IMR-90 (cell line): ENCODE measurements around the gene NUP93. TPM values are rescaled to one million over a fixed set of nuclear protein-coding genes. Genes with fewer than 3 reads are reported as not detected.

Experiments
- ATAC-seq: fragments of 200-7000 bp; cut with Tn5 transposase; 2 replicates; pipeline ENCODE4 v1.9.1; 2020; ENCODE audit warnings: low read depth, mild to moderate bottlenecking, moderate library complexity
- BruUV-seq: library from RNA; stranded (reverse); fragments of 400-500 nt; replicated peaks from 2 replicates; lab custom pipeline; 2021; lab: Mats Ljungman, UMichigan
- CTCF ChIA-PET: fragments of 300-600 bp; formaldehyde crosslinking; extraction: SDS; loops from one replicate; lab custom pipeline; 2021; ENCODE audit warnings: antibody characterized with exemption; lab: Yijun Ruan, JAX
- POLR2A ChIA-PET: fragments of 300-600 bp; sonication (Branson Sonifier 250); formaldehyde crosslinking; loops from one replicate; lab custom pipeline; 2022; ENCODE audit warnings: antibody characterized with exemption; ENCODE audit not compliant: unreplicated experiment; lab: Charles Lee
- DNase-seq: peaks from one replicate; pipeline ENCODE4 v3.0.0; 2013
- H2AFZ ChIP-seq: replicated peaks from 2 replicates; pipeline ENCODE3; 2013; ENCODE audit warnings: low read length, mild to moderate bottlenecking; ENCODE audit not compliant: poor library complexity
- H2AK5ac ChIP-seq: 2 replicates; pipeline ENCODE4 v1.6.1; 2013; ENCODE audit warnings: low read depth, low read length, inconsistent platforms
- H2AK9ac ChIP-seq: replicated peaks from 2 replicates; pipeline ENCODE3; 2013; ENCODE audit warnings: mild to moderate bottlenecking, low read depth, low read length, moderate library complexity; ENCODE audit not compliant: poor library complexity
- H2BK120ac ChIP-seq: 2 replicates; pipeline ENCODE4 v1.6.1; 2013; ENCODE audit warnings: low read depth, low read length, inconsistent platforms
- H2BK15ac ChIP-seq: 3 replicates; pipeline ENCODE4 v1.6.1; 2013; ENCODE audit warnings: low read depth, low read length, inconsistent platforms
- H2BK20ac ChIP-seq: 2 replicates; pipeline ENCODE4 v1.6.1; 2013; ENCODE audit warnings: low read depth, mild to moderate bottlenecking, inconsistent platforms, low read length, moderate library complexity
- H2BK5ac ChIP-seq: 2 replicates; pipeline ENCODE4 v1.6.1; 2013; ENCODE audit warnings: mild to moderate bottlenecking, low read depth, low read length, inconsistent platforms; ENCODE audit not compliant: poor library complexity, severe bottlenecking
- H3K14ac ChIP-seq: replicated peaks from 2 replicates; pipeline ENCODE4 v1.6.1; 2013; ENCODE audit warnings: low read depth, low read length, inconsistent platforms
- H3K18ac ChIP-seq: 2 replicates; pipeline ENCODE4 v1.6.1; 2013; ENCODE audit warnings: low read depth, low read length, control low read depth
- H3K23ac ChIP-seq: 2 replicates; pipeline ENCODE4 v1.6.1; 2013; ENCODE audit warnings: low read depth, low read length, inconsistent platforms
- H3K27ac ChIP-seq: 2 replicates; pipeline ENCODE4 v1.5.1; 2013; ENCODE audit warnings: mild to moderate bottlenecking, control low read depth, low read length; ENCODE audit not compliant: insufficient read depth
- H3K27me3 ChIP-seq: 2 replicates; pipeline ENCODE4 v1.6.1; 2013; ENCODE audit warnings: low read length; ENCODE audit not compliant: control insufficient read depth, insufficient read depth
- H3K36me3 ChIP-seq: 2 replicates; pipeline ENCODE4 v1.6.1; 2013; ENCODE audit warnings: low read length, mixed read lengths; ENCODE audit not compliant: control insufficient read depth, insufficient read depth
- H3K4ac ChIP-seq: 2 replicates; pipeline ENCODE4 v1.6.1; 2013; ENCODE audit warnings: low read depth, low read length, inconsistent platforms
- H3K4me1 ChIP-seq: 2 replicates; pipeline ENCODE4 v1.6.1; 2013; ENCODE audit warnings: low read length, mixed read lengths; ENCODE audit not compliant: control insufficient read depth, insufficient read depth
- H3K4me2 ChIP-seq: 2 replicates; pipeline ENCODE4 v1.6.1; 2013; ENCODE audit warnings: low read depth, mild to moderate bottlenecking, control low read depth, low read length, moderate library complexity
- H3K4me3 ChIP-seq: 2 replicates; pipeline ENCODE4 v1.5.1; 2013; ENCODE audit warnings: low read depth, mild to moderate bottlenecking, control low read depth, low read length, moderate library complexity; ENCODE audit not compliant: insufficient read depth
- H3K56ac ChIP-seq: 2 replicates; pipeline ENCODE4 v1.6.1; 2013; ENCODE audit warnings: low read length, inconsistent platforms; ENCODE audit not compliant: insufficient read depth; ENCODE audit errors: extremely low read depth
- H3K79me1 ChIP-seq, 2 experiments: 2 replicates each; pipeline ENCODE4 v1.6.1; 2013; ENCODE audit warnings: low read length in 2 of 2, inconsistent platforms in 1 of 2, low read depth in 1 of 2
- H3K9ac ChIP-seq: 2 replicates; pipeline ENCODE4 v1.6.1; 2013; ENCODE audit warnings: low read depth, low read length, control low read depth
- H3K9me1 ChIP-seq: 2 replicates; pipeline ENCODE4 v1.6.1; 2013; ENCODE audit warnings: low read length, inconsistent platforms; ENCODE audit not compliant: insufficient read depth
- H3K9me3 ChIP-seq: 2 replicates; pipeline ENCODE4 v1.6.1; 2013; ENCODE audit warnings: low read length; ENCODE audit not compliant: control insufficient read depth, insufficient read depth
- H4K20me1 ChIP-seq: 2 replicates; pipeline ENCODE4 v1.6.1; 2013; ENCODE audit warnings: low read length, inconsistent platforms; ENCODE audit not compliant: insufficient read depth
- H4K5ac ChIP-seq: 2 replicates; pipeline ENCODE4 v1.6.1; 2013; ENCODE audit warnings: mild to moderate bottlenecking, low read depth, low read length, control low read depth
- H4K8ac ChIP-seq, 2 experiments: 2 replicates each; pipeline ENCODE4 v1.6.1; 2013; ENCODE audit warnings: low read depth in 2 of 2, low read length in 2 of 2, control low read depth in 1 of 2, inconsistent platforms in 1 of 2
- H4K91ac ChIP-seq: 2 replicates; pipeline ENCODE4 v1.6.1; 2013; ENCODE audit warnings: low read depth, low read length, inconsistent platforms; ENCODE audit not compliant: insufficient read depth
- BHLHE40 ChIP-seq: fragments of 150-350 bp; IDR thresholded peaks from 2 replicates; pipeline ENCODE4 v1.6.1; 2016; ENCODE audit warnings: mild to moderate bottlenecking, low read depth, low read length
- CEBPB ChIP-seq: IDR thresholded peaks from 2 replicates; pipeline ENCODE4 v1.6.1; 2012; ENCODE audit warnings: low read depth, low read length, improper control_type of control experiment
- CHD1 ChIP-seq: IDR thresholded peaks from 2 replicates; pipeline ENCODE4 v1.6.1; 2012; ENCODE audit warnings: low read depth, low read length, improper control_type of control experiment
- CTCF ChIP-seq: conservative IDR thresholded peaks from 2 replicates; pipeline ENCODE4 v1.5.1; 2012; ENCODE audit warnings: mild to moderate bottlenecking, low read depth, low read length, improper control_type of control experiment
- FOS ChIP-seq: fragments of 150-350 bp; IDR thresholded peaks from 2 replicates; pipeline ENCODE4 v1.6.1; 2016; ENCODE audit warnings: low read depth, low read length
- POLR2A ChIP-seq: IDR thresholded peaks from 2 replicates; pipeline ENCODE4 v1.6.1; 2012; ENCODE audit warnings: mild to moderate bottlenecking, low read depth, low read length
- RAD21 ChIP-seq: IDR thresholded peaks from 2 replicates; pipeline ENCODE4 v1.6.1; 2012; ENCODE audit warnings: low read length, improper control_type of control experiment
- SMC3 ChIP-seq: fragments of 150-350 bp; IDR thresholded peaks from 2 replicates; pipeline ENCODE4 v1.6.1; 2016; ENCODE audit warnings: low read depth, mild to moderate bottlenecking, antibody characterized with exemption, low read length, moderate library complexity
- WGBS, 2 experiments: methylation state at CpG; one replicate each; pipeline versions ENCODE4 v1.1.5 to v1.1.7; 2013; ENCODE audit warnings: missing lambda C conversion rate in 2 of 2; ENCODE audit not compliant: insufficient read length in 1 of 2; ENCODE audit errors: extremely low coverage in 2 of 2; 5-methylcytosine and 5-hydroxymethylcytosine counted together
- dilution Hi-C: fragments of 300-500 bp; cut with HindIII; formaldehyde crosslinking; loops from one replicate; pipeline ENCODE4 v1.14.3; 2018; ENCODE audit warnings: low sequenced_read_pairs; ENCODE audit not compliant: unreplicated experiment
- in situ Hi-C: fragments of 300-500 bp; cut with MboI; formaldehyde crosslinking; loops from 3 replicates; pipeline ENCODE4 v1.14.3; 2019; ENCODE audit warnings: low sequenced_read_pairs, inconsistent platforms, mixed read lengths
- intact Hi-C: fragments of 100-400 bp; cut with micrococcal nuclease; formaldehyde crosslinking; loops from 2 replicates; pipeline ENCODE4 v1.10.0; 2022
- polyA plus RNA-seq, 3 experiments: library from polyadenylated mRNA; depleted of rRNA; stranded (reverse); fragments of >200 nt; gene quantifications; 2 replicates each; pipeline ENCODE4 v1.2.3, GENCODE V29; 2012; ENCODE audit warnings: low replicate concordance in 1 of 3
- total RNA-seq: library from RNA; depleted of rRNA; stranded (reverse); fragments of >200 nt; gene quantifications from 2 replicates; pipeline ENCODE4 v1.2.3, GENCODE V29; 2012

The NUP93 gene
- total and polyA plus RNA-seq, 2 of the 4 experiments (the other 2 are of a cell fraction) = 54.6 to 72.6 TPM

- in situ Hi-C loops = no loop called here
- ATAC-seq (no peak), DNase-seq (peak; percentile 50)
- Histone ChIP-seq H3K23ac (no peak overlapping the region), H3K56ac (no peak overlapping the region), H2BK120ac (peak overlapping the region; percentile 21), H3K79me1 (0 out of 4 replicates have a peak, but pooled peaks cover 0 to 9% of the 10 kb centered on the region in 2 experiments), H2AFZ (peak overlapping the region; percentile 84), H2AK9ac (peak overlapping the region; percentile 35), H2BK20ac (peak overlapping the region; percentile 72), H3K9me1 (peaks cover 28% of the 10 kb centered on the region), H3K9me3 (no peaks in the 10 kb centered on the region), H4K5ac (peak overlapping the region; percentile 54), H3K27me3 (no peaks in the 10 kb centered on the region), H4K20me1 (no peaks in the 10 kb centered on the region), H2BK15ac (peak overlapping the region; percentile 47; the same call in 1 of the 3 replicates), H3K4me3 (no peak overlapping the region), H4K91ac (peak overlapping the region; percentile 45; the same call in 1 of the 2 replicates), H3K9ac (no peak overlapping the region), H3K14ac (peak overlapping the region; percentile 30; the same call in 1 of the 2 replicates), H3K27ac (no peak overlapping the region), H3K4ac (peak overlapping the region; percentile 62), H3K4me2 (no peak overlapping the region), H2AK5ac (peak overlapping the region; percentile 56; the same call in 1 of the 2 replicates), H4K8ac (peak overlapping the region in 1 of 2 experiments; percentile 61; a peak in 1 of 4 replicates), H3K18ac (peak overlapping the region; percentile 63), H2BK5ac (no peak overlapping the region), H3K4me1 (peaks cover 33% of the 10 kb centered on the region), H3K36me3 (no peaks in the 10 kb centered on the region)
- ChIA-PET CTCF (interaction anchor here (0.7 to 2.2 kb wide), 7 partner anchors 8 to 113 kb away, joined by 3 to 12 read pairs (median 4); no protein-coding TSS in a partner anchor), POLR2A (interaction anchor here (0.6 kb wide), 1 partner anchor 123 kb away, joined by 8 read pairs; no protein-coding TSS in a partner anchor)
- TF ChIP-seq BHLHE40 = no peak
- no peak for TF ChIP-seq POLR2A
- TF ChIP-seq CHD1 = no peak
- TF ChIP-seq SMC3 = peak; percentile 47
- no peak for TF ChIP-seq CEBPB
- TF ChIP-seq FOS = no peak
- peak; percentile 60 for TF ChIP-seq CTCF
- peak; percentile 43 for TF ChIP-seq RAD21
- BruUV-seq = no TSS peak
- dilution Hi-C loops = no loop called here
- WGBS, 2 experiments = 78% methylated on average over 3 of the region's 8 CpGs; no CpG with 5 or more reads in 1 of the 2 experiments
- intact Hi-C loops = loop anchor here (1.0 kb wide), 1 partner anchor 59 kb away; no protein-coding TSS in a partner anchor
Observed at GRCh38 chr16:56851671-56852400, 121.9 kb downstream of the NUP93 start.
